Fibroblast of skin of left biceps (primary cell): ENCODE data around the gene HCRT.
"Not testable (repeated sequence)": the region's sequence is repeated elsewhere in the genome, so short reads cannot be mapped to it uniquely, and the experiment has no call there.

Experiments used
- DNase-seq, 2 experiments: peaks; one replicate each; pipeline ENCODE4 v3.0.0-alpha.2; 2013; ENCODE audit warnings: low read depth in 2 of 2

Gene HCRT

GRCh38 chr17:42180411-42180921 lies 4.8 kb downstream of the HCRT start:
- no peak for DNase-seq

GRCh38 chr17:42179911-42180410 lies 5.3 kb downstream of the HCRT start:
- no peak for DNase-seq

DNA sequence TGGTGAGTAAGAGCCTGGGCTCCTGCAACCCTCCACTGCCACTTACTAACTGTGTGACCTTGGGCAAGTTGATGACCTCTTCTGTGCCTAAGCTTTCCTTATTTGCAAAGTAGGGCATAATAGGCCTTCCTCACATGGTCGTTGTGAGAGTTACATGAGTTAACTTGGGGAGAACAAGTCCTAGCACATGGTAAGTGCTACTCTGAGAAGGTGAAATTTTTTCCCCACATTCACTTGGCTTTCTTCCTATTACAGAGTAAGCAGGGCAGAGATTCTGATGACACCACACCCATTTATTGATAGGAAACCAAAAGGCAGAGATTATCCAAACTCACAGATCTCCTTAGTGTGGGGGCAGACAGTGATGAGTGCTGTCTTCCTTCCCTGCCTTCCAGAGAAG lies 5.9 kb downstream of the HCRT start:
- DNase-seq, result no peak

GRCh38 chr17:42178817-42179216 lies 6.4 kb downstream of the HCRT start:
- DNase-seq, result no peak

DNA sequence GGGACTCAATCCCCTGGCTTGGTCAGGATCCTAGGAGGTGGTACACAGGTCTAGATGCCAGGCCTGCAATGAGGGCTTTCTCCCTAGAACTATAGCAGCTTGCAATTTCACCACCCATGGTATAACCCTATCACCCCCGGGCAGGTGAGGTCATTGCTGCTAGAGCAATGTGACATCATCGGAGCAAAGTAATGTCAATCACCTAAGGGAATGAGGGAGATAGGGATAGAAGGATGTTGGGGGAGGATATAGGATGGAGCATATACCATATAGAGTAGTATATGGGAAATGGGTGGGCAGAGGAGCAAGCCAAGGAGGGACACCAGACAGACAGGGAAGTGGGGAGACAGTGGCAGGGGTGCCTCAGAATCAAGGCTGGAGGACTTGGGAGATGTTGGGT lies 7.6 kb downstream of the HCRT start:
- no peak for DNase-seq

DNA sequence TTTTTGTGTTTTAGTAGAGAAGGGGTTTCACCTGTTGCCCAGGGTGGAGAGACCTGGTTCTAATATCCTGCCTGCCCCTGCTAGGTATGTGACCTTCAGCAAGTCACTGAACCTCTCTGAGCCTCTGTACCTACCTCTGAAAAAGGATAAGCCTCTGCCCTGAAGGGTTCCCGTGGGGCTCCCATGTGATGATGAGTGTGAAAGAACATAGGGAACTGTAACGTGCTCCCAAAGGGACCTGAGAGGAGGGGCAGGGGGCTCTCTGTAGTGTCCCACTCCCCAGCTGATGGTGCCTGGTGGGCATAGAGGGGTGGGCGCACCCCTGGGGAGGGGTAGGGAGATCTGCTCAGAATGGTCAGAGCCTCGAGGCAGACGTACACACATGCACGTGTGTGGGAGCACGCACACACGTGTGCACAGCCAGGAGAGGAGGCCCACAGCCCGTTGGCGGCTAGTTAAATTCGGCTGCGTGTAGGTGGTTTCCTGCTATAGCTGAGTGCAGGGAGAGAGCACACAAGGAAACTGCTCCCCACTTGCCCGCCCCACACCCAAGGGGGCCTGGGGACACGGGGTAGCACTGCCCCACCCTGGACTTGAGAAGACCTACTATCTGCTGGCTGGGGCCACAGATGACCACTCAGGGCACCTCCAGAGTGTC lies 11.0 kb downstream of the HCRT start:
- DNase-seq, result no peak

GRCh38 chr17:42171831-42172230 lies 13.4 kb downstream of the HCRT start:
- no peak for DNase-seq

GRCh38 chr17:42169351-42169750 lies 15.9 kb downstream of the HCRT start:
- no peak for DNase-seq

- DNase-seq, result no peak
Measured at GRCh38 chr17:42167807-42168206, 17.4 kb downstream of the HCRT start.

GRCh38 chr17:42166196-42166763 lies 19.0 kb downstream of the HCRT start:
- no peak for DNase-seq

DNA sequence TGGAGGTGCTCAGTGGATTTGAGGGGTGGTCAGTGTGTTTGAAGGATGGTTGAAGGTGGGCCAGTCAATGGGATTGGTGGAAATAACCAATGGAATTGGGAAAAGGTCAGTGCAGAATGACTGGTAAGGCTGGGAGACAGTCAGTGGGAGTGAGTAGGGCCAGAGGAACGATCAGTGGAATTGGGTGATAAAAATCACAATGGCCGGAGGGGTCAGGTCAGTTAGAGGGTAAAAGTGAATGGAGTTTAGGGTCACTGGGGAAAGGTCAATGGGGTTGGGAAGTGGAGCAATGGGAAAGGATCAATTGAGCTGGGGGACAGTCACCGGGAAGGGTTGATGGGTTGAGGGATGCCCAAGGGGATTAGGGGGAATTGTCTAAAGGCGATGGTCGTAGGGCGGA lies 19.5 kb downstream of the HCRT start:
- no peak for DNase-seq

GRCh38 chr17:42163696-42164407 lies 21.4 kb downstream of the HCRT start:
- no peak for DNase-seq

- no peak for DNase-seq
Measured at GRCh38 chr17:42163113-42163512, 22.1 kb downstream of the HCRT start.

GRCh38 chr17:42160531-42160910 lies 24.7 kb downstream of the HCRT start:
- DNase-seq, result no peak

DNA sequence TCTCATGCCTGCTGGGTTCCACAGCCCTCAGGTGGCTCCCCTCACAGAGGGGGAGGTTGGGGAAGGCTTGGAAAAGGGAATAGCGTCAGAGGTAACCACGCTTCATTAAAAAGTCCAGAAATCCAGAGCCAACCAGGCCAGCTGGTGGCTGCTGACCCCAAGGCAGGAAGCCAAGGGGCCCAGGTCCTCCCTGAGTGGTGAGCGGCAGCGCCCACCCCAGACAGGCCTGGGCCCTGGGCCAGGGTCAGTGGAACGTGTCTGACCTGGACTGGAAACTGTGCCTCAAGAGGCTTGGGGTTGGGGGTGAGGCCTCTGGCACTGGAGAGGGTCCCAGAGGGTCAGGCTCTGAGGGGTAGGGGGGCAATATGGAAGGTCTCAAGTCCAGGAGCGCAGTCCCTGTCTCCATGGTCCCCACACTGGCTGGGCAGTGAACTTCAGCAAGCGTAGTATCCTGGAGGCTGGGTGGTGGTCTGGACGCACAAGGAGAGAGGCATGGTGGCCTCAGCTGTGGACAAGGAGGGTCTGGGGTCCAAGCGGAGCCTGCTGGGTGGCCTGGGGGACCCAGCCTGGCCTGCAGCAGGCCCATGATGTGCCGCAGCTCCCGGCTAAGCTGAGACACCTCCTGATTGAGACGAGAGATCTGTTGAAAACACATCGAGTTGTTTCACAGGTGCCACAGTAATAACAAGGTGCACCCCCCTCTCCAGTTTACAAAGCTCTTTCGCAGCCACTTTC lies 25.3 kb downstream of the HCRT start:
- no peak for DNase-seq

DNA sequence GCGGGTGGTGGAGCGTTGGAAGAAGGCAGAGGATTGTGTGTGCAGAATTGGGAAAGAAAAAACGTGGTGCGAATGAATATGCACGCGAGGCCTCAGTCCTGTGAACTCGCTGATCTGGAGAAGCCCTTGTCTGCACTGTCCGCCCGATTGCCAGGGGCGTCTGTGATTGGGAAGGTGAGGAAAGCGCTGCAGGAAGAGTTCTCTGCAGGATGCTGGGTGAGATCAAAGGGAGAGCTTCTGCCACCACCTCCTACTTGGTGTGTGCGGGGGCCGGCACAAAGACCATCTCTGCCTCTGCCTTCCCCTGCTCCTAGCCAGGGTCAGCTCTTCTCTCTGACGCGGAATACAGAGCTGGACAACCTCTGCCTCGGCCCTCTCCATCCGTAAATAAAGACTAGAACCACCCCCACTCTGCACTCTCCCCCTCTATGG lies 29.6 kb downstream of the HCRT start:
- DNase-seq, result no peak

- DNase-seq, result no peak
Measured at GRCh38 chr17:42153919-42154742, 31.1 kb downstream of the HCRT start.

- no peak for DNase-seq
Measured at GRCh38 chr17:42146911-42147607, 38.2 kb downstream of the HCRT start.

DNA sequence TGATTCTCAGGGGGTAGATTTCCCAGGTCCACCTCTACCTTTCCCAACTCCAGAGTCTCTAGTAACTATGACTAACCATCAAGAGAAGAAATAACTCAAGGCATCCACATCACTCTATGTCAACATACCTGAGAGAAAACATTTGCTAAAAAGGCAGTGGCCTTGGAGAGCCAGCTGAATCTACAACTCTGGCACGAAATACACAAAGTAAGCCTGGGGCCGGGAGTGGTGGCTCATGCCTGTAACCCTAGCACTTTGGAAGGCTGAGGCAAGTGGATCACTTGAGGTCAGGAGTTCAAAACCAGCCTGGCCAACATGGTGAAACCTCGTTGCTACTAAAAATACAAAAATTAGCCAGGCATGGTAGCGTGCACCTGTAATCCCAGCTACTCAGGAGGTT lies 42.1 kb downstream of the HCRT start:
- DNase-seq, result not testable (repeated sequence)

DNA sequence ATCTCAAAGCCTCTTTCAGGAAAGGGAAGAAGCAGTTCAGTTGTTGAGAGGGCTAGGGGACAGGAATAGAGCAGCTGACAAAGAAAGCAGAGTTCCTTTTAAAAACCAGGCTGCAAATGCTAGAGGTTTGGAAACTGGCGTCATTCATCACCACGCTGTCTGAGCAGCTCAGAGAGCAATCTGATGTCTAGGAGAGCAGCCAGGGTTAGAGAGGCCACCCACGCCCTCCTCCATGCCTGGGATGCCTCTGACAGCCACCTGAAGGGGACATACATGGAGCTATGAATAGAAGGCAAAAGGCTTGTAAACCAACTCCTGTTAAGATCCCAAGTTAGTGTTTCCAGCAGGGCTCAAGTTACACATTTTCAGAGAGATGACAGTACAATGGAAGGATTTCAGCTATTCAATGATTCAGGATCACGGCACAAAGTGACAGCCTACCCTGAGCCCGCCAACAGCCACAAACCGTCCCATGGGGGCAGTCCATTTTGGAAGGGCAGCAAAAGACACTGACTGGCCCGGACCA lies 42.8 kb downstream of the HCRT start:
- DNase-seq, result peak; percentile 42 to 47
